ENCODE measurements around the gene INPP5E.

Gene INPP5E

DNA sequence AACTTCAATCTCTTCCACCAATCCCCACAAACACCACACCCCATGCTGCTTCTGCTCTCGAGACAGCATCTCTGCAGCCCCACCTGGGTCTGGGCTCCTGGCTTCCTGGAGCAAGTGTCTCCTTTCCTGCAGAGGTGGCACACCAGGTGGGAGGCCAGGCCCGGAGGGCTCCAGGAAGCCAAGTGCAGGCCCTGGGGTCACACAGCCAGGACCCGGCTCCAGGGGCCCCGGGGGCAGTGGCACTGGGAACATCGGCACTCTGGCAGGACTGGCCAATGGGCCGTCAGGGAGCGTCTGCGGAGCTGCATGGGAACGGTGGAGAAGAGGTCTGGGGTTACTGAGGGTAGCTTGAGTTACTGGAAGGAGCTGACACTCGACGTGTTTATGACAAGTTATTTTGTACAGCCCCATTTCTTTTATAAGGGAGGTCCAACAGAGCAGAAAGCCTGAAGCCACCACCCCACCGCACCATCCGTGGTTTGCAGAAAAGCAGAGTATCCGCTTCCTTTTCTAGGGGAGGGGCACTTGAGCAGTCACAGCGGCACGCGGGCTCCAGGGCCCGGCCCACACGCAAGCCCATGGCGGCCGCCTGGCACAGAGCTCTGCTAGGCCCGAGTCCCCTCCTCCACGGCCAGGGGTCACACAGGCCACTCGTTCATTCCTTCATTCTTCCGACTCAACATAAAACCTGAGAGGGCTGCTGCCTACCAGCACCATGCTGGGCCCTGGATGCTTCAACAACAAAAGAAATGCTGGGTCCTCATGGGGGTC lies 14.6 kb upstream of the INPP5E start:
- DNase-seq (ENCODE audit: insufficient read length, low spot score) (no peak), FAIRE-seq (no peak)
- TF ChIP-seq, protein P1, sequence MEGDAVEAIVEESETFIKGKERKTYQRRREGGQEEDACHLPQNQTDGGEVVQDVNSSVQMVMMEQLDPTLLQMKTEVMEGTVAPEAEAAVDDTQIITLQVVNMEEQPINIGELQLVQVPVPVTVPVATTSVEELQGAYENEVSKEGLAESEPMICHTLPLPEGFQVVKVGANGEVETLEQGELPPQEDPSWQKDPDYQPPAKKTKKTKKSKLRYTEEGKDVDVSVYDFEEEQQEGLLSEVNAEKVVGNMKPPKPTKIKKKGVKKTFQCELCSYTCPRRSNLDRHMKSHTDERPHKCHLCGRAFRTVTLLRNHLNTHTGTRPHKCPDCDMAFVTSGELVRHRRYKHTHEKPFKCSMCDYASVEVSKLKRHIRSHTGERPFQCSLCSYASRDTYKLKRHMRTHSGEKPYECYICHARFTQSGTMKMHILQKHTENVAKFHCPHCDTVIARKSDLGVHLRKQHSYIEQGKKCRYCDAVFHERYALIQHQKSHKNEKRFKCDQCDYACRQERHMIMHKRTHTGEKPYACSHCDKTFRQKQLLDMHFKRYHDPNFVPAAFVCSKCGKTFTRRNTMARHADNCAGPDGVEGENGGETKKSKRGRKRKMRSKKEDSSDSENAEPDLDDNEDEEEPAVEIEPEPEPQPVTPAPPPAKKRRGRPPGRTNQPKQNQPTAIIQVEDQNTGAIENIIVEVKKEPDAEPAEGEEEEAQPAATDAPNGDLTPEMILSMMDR (IDR thresholded peaks at IDR 0.05; ENCODE audit: insufficient read depth, missing control alignments): no peak

DNA sequence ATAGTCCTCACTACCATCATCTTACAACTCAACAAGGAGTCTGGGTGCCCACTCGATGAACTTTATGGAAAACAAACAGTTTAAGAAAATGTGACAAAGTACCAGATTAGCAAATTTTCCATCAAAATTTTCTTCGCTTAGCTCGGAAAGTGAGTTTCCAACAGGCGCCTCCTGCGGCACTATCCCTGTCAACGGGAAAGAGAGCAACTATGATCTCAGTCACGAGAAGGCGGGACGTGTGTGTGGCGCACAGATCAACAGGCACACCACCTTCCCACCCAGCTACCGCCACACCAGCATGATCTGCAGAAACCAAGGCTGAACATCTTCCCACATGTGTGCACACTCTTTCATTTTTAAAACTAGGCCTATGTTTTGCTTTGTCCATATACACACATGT lies 13.7 kb upstream of the INPP5E start:
- TF ChIP-seq, protein P1 (IDR thresholded peaks at IDR 0.05; ENCODE audit: insufficient read depth, missing control alignments): no peak

DNA sequence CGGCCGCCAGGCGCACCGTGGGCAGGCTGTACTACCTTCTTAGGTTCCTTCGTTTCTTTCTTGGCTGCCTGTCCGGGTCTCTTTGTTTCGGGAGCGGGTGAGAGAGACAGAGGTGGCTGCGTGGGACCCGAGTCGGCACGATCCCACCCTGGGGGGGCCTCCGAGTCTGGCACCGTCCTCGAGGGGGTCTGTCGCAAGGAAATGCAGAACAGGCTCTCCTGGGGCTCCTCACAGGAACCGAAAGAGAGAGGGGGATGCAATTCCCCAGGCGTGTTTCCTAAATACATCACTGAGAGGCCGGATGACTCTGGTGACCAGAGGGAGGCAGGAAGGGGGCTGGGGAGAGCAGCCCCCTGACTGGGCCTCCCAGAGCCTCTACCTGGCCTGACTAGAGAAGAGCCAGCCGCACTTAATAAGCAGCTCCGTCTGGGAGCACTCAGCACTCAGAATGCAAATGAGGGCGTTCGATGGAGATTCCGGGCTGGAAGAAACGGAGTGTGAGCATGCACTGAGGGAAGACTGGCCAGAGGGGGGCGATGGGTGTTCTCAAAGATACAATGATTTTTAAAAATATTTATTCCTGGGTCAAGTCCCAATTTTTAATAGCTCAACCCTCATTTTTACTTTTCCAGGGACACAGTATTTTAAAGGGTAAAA lies 11.7 kb upstream of the INPP5E start:
- DNase-seq (ENCODE audit: insufficient read length, low spot score) (no peak), FAIRE-seq (no peak)
- TF ChIP-seq, protein P1 (IDR thresholded peaks at IDR 0.05; ENCODE audit: insufficient read depth, missing control alignments): no peak

More for the DNA sequence above, 13.7 kb upstream of the INPP5E start:
- FAIRE-seq (no peak), DNase-seq (ENCODE audit: insufficient read length, low spot score) (no peak)

DNA sequence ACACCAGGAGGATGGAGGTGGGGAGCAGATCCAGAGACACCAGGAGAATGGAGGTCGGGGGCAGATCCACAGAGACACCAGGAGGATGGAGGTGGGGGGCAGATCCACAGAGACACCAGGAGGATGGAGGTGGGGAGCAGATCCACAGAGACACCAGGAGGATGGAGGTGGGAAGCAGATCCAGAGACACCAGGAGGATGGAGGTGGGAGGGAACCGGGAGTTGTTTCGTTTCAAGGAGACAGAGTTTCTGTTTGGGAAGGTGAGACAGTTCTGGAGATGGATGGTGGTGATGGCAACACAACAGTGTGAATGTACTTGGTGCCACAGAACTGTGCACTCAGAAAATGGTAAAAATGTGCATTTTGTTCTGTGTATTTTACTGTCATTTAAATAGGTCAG lies 9.0 kb upstream of the INPP5E start:
- TF ChIP-seq, protein P1 (IDR thresholded peaks at IDR 0.05; ENCODE audit: insufficient read depth, missing control alignments): no peak
- FAIRE-seq: no peak

DNA sequence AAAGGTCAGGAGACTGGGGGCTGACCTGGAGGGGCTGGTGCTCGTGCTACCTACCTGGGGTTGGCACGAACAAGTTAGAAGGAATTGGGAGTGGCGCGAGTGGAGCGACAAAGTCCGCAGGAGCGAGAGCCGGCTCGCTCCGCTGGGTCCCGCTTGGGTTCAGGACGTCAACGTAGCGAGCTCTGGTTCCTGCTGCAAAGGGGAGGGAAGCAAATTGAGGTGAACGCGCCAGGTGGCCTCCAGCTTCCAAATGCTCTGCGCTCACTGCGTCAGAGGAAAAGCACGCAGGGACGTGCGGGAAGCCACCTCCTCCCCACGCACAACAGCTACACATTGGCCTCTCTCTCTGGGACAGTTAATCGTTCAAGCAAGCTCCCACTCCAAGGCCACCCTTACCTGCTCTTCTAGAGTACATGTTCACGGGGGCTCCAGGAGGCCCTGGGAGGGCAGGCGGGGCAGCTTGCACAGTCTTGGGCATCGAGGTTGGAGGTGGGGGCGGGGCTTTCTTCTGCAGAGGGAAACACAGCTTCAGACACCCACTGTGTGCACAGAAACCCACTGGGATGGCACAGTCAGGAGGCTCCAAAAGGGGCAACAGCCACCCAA lies 7.6 kb upstream of the INPP5E start:
- DNase-seq (ENCODE audit: insufficient read length, low spot score) (no peak), FAIRE-seq (no peak)
- TF ChIP-seq, protein P1 (IDR thresholded peaks at IDR 0.05; ENCODE audit: insufficient read depth, missing control alignments): no peak

More for the DNA sequence above, 9.0 kb upstream of the INPP5E start:
- DNase-seq (ENCODE audit: insufficient read length, low spot score): no peak

DNA sequence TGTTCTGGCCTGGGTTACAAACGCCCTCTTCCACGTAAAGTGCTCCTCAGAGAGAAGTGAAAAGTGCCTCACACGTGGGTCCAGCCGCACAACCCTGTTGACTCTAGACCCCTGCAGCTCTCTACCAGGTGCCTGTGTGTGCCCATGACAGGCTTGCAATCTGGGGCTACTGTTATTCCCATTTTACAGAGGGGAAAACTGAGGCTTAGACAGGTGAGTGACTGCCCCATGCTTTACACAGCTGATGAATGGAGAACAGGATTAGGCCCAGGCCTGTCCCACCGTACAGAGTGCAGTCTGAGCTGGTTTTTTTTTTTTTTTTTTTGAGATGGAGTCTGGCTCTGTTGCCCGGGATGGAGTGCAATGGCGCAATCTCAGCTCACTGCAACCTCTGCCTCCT lies 6.2 kb upstream of the INPP5E start:
- TF ChIP-seq, protein P1 (IDR thresholded peaks at IDR 0.05; ENCODE audit: insufficient read depth, missing control alignments): no peak
- FAIRE-seq (no peak), DNase-seq (ENCODE audit: insufficient read length, low spot score) (no peak)
